H1 (cell line): ENCODE measurements around the gene TXNDC12. TPM values are rescaled to one million over a fixed set of nuclear protein-coding genes. Genes with fewer than 3 reads are reported as not detected.

Experiments used
- ATF3 ChIP-seq: IDR thresholded peaks from 2 replicates; pipeline ENCODE4 v1.6.1; 2011; ENCODE audit warnings: low read depth, mild to moderate bottlenecking, low read length; ENCODE audit not compliant: insufficient read depth
- CHD2 ChIP-seq: IDR thresholded peaks from 2 replicates; pipeline ENCODE4 v1.6.1; 2012; ENCODE audit warnings: low read length, improper control_type of control experiment
- CHD7 ChIP-seq: fragments of 300-600 bp; sonication (generic); IDR thresholded peaks from 2 replicates; pipeline ENCODE4 v1.7.1; 2012; ENCODE audit warnings: low read length, moderate library complexity, mild to moderate bottlenecking, inconsistent platforms; ENCODE audit not compliant: insufficient replicate concordance
- KDM4A ChIP-seq: IDR thresholded peaks from one replicate; pipeline ENCODE4 v1.7.1; 2012; ENCODE audit warnings: low read depth, mild to moderate bottlenecking, moderate library complexity, low read length, inconsistent platforms; ENCODE audit not compliant: severe bottlenecking
- SP1 ChIP-seq: IDR thresholded peaks from 2 replicates; pipeline ENCODE4 v1.6.1; 2011; ENCODE audit warnings: low read depth, low read length
- SUZ12 ChIP-seq: fragments of 200-600 bp; sonication (generic); IDR thresholded peaks from 2 replicates; pipeline ENCODE4 v1.6.1; 2012; ENCODE audit warnings: mild to moderate bottlenecking, inconsistent platforms, low read length, moderate library complexity, mixed read lengths
- polyA plus RNA-seq, 7 experiments: library from polyadenylated mRNA; depleted of rRNA in 3 of 7; stranded (reverse) in 5 of 7; unstranded in 2 of 7; fragments of >200 nt in 5 of 7; fragments of 200-250 nt in 2 of 7; gene quantifications; 1 replicate in 5 of 7; 2 replicates in 1 of 7; 4 replicates in 1 of 7; pipeline versions ENCODE4 v1.2.1 to v1.2.3, GENCODE V29; 2011 to 2013; ENCODE audit warnings: missing spikeins in 2 of 7, mixed read lengths in 2 of 7
- total RNA-seq: library from RNA; stranded (reverse); fragmentation: NEBNext Ultra II Directional; extraction: Animal tissue kit (Norgen Biotek cat#: 25700); gene quantifications from 2 replicates; pipeline ENCODE4 v1.2.1, GENCODE V29; 2021

Gene TXNDC12
- total and polyA plus RNA-seq, 2 of the 8 experiments (the other 6 are each of a cell fraction or from before 2014, with no cell fraction given), result 35.2 to 89.8 TPM

- no peak for TF ChIP-seq CHD7
- TF ChIP-seq SP1, result no peak
- no peak for TF ChIP-seq SUZ12
- no peak for TF ChIP-seq KDM4A
- TF ChIP-seq CHD2, result no peak
- TF ChIP-seq ATF3, result no peak
These were observed 8.2 kb upstream of the TXNDC12 start (continued) for GRCh38 chr1:52063192-52063591.
